Duodenal mucosa (tissue), 2 donors: Measurements from ENCODE around the gene DDX1.
"Not testable (repeated sequence)": the region's sequence is repeated elsewhere in the genome, so short reads cannot be mapped to it uniquely, and the experiment has no call there.

Source experiments
- H3K27ac ChIP-seq: one replicate; pipeline ENCODE4 v1.7.0; 2013; ENCODE audit warnings: low read depth, low read length
- H3K27me3 ChIP-seq, 2 donors: one replicate each; pipeline ENCODE4 v1.7.0; 2013; ENCODE audit warnings: low read length in 2 of 2, control low read depth in 1 of 2; ENCODE audit not compliant: insufficient read depth in 2 of 2, control insufficient read depth in 1 of 2
- H3K36me3 ChIP-seq, 2 donors: one replicate each; pipeline ENCODE4 v1.7.0; 2013; ENCODE audit warnings: low read length in 2 of 2, control low read depth in 1 of 2; ENCODE audit not compliant: insufficient read depth in 2 of 2, control insufficient read depth in 1 of 2
- H3K4me1 ChIP-seq, 2 donors: one replicate each; pipeline ENCODE4 v1.7.0; 2013; ENCODE audit warnings: low read length in 2 of 2, control low read depth in 1 of 2; ENCODE audit not compliant: insufficient read depth in 2 of 2, control insufficient read depth in 1 of 2
- H3K4me3 ChIP-seq, 2 donors: one replicate each; pipeline ENCODE4 v1.7.0; 2013; ENCODE audit warnings: low read length in 2 of 2, low read depth in 1 of 2
- H3K9ac ChIP-seq, 2 donors: one replicate each; pipeline ENCODE4 v1.7.0; 2013; ENCODE audit warnings: low read length in 2 of 2, low read depth in 1 of 2
- H3K9me3 ChIP-seq, 2 donors: one replicate each; pipeline ENCODE4 v1.7.0; 2013; ENCODE audit warnings: low read length in 2 of 2, control low read depth in 1 of 2; ENCODE audit not compliant: control insufficient read depth in 1 of 2

Gene DDX1

GRCh38 chr2:15677141-15677843, 85.6 kb downstream of the DDX1 start:
- Histone ChIP-seq H3K9ac (no peak overlapping the region), H3K4me3 (no peak overlapping the region), H3K27ac (no peak overlapping the region), H3K4me1 (peaks cover 26 to 28% of the 10 kb centered on the region in 2 donors), H3K9me3 (no peaks in the 10 kb centered on the region), H3K27me3 (no peaks in the 10 kb centered on the region), H3K36me3 (no peaks in the 10 kb centered on the region)

- Histone ChIP-seq H3K4me3 (no peak overlapping the region), H3K4me1 (peaks cover 27 to 29% of the 10 kb centered on the region in 2 donors), H3K9ac (no peak overlapping the region), H3K27me3 (no peaks in the 10 kb centered on the region), H3K27ac (no peak overlapping the region), H3K36me3 (no peaks in the 10 kb centered on the region), H3K9me3 (no peaks in the 10 kb centered on the region)
Observed at GRCh38 chr2:15678346-15678745, 86.7 kb downstream of the DDX1 start.

- H3K9ac ChIP-seq, result no peak overlapping the region
- H3K4me3 ChIP-seq, result no peak overlapping the region
- no peaks in the 10 kb centered on the region for H3K9me3 ChIP-seq
- H3K27me3 ChIP-seq, result no peaks in the 10 kb centered on the region
- H3K4me1 ChIP-seq, result peaks cover 23 to 24% of the 10 kb centered on the region in 2 donors
- no peaks in the 10 kb centered on the region for H3K36me3 ChIP-seq
- no peak overlapping the region for H3K27ac ChIP-seq
Observed at GRCh38 chr2:15678909-15679308, 87.2 kb downstream of the DDX1 start.

- H3K27me3 ChIP-seq, result no peaks in the 10 kb centered on the region
- no peak overlapping the region for H3K9ac ChIP-seq
- H3K36me3 ChIP-seq, result no peaks in the 10 kb centered on the region
- no peak overlapping the region for H3K27ac ChIP-seq
- peaks cover 20 to 21% of the 10 kb centered on the region in 2 donors for H3K4me1 ChIP-seq
- H3K4me3 ChIP-seq, result no peak overlapping the region
- H3K9me3 ChIP-seq, result no peaks in the 10 kb centered on the region
Observed at GRCh38 chr2:15679386-15679924, 87.8 kb downstream of the DDX1 start.

GRCh38 chr2:15680132-15680531, 88.5 kb downstream of the DDX1 start:
- H3K4me3 ChIP-seq, H3K36me3 ChIP-seq, H3K27ac ChIP-seq, H3K27me3 ChIP-seq, H3K9ac ChIP-seq, H3K9me3 ChIP-seq: not testable (repeated sequence)
- H3K4me1 ChIP-seq, result peaks cover 13 to 14% of the 10 kb centered on the region in 2 donors
